Myocyte (in vitro differentiated cells): Measurements from ENCODE around the gene RHEX. TPM values are rescaled to one million over a fixed set of nuclear protein-coding genes. Genes with fewer than 3 reads are reported as not detected.

Experiments
- DNase-seq: peaks from one replicate; pipeline ENCODE4 v3.0.0-alpha.2; 2012; ENCODE audit warnings: low read depth
- total RNA-seq: library from RNA; depleted of rRNA; stranded (reverse); fragments of >200 nt; gene quantifications from 2 replicates; pipeline ENCODE4 v1.2.3, GENCODE V29; 2014

Gene RHEX
- total RNA-seq, 1 donor from 2014 or later, result not detected

DNA sequence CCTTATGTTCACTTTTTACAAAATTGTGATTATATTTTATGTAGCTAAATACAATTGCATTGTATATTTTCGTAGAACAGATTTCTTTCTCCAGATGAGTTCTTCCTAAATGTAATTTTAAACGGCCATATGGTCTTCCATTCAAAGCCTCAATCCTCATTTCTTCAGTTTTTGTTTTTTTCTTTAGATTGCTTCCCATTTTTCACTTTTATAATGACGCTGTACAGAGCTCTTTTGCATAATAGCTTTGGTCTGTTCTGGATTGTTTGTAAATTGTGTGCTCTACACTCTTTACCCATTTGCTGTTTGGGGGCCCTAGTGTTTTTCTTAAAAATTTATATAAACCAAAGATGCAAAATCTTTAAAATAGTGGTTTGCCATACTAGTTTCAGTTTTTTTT, 36.4 kb downstream of the RHEX start:
- no peak for DNase-seq

GRCh38 chr1:206094024-206094423, 41.1 kb downstream of the RHEX start:
- DNase-seq, result no peak

DNA sequence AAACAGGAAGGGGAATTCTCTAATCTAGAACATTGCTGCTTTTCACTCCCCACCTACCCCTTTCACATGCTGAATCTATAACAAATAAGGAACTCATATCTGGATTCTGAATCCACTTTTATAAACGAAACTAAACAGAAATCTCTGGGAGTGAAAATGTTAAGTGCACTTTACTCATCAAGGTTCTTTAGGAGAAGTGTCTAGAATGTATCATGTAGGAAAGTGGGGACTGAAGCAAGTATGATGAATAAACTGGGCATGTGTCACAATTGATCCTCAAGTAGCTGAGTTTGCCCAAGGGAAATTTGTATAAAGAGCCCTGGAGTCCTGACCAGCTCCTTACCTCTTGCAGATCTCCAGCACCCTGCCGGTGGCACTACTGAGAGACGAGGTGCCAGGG, 44.4 kb downstream of the RHEX start:
- DNase-seq, result no peak

- no peak for DNase-seq
Observed at GRCh38 chr1:206098242-206098919, 45.4 kb downstream of the RHEX start.

DNA sequence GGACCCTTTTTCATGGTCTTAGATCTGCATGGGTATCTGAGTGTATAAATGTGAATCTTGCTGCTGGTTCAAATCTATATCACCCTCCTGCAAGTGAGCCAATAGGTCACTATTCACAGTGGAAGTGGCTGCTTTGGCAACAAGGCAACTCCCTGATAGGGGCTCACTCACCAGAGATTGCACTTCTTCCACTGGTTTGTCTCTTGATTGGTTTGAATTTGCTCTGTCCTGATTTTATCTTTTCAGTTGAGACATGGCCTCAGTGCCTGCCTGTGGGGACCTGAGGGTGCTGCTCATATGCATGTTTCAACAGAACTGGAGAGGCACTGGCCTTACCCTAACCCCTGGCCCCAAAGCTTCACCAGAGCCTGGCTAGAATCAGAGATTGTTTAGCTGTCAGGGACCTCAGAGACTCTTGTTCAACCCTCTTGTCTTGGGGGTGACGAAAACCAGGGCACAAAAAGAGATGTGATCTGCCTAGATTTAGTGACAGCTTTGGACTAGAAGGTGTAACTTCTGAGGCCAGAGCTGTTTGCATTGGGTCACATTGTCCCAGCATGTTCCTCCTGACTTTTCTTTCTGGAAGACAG, 47.3 kb downstream of the RHEX start:
- no peak for DNase-seq

- DNase-seq, result no peak
Observed at GRCh38 chr1:206101351-206102045, 48.5 kb downstream of the RHEX start.

- no peak for DNase-seq
Observed at GRCh38 chr1:206102292-206102936, 49.4 kb downstream of the RHEX start.

- no peak for DNase-seq
Observed at GRCh38 chr1:206103979-206104378, 51.0 kb downstream of the RHEX start.

DNA sequence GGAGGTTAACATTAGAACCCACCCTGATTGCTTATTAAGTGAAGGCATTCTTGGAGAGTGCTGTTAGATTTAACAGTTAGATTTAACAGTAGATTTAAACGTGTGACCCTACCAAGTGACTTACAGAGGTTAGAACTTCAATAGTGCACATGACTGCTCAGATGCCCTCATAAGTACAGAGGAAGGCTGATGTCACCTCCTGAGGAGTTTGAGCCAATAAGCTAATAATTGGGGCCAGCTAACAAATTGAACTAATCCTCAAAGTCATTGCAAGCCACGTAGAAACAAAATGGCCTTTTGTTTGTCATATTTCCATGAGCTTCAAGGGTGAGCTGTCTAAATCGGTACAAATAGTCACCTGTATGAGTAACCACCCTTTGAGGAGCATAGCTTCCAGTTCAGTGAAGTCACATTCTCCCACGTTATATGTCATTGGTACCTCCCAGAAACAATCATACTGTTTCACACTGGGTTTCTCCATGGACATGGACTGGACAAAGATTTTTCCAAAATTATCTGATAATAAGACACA, 52.6 kb downstream of the RHEX start:
- DNase-seq, result no peak

DNA sequence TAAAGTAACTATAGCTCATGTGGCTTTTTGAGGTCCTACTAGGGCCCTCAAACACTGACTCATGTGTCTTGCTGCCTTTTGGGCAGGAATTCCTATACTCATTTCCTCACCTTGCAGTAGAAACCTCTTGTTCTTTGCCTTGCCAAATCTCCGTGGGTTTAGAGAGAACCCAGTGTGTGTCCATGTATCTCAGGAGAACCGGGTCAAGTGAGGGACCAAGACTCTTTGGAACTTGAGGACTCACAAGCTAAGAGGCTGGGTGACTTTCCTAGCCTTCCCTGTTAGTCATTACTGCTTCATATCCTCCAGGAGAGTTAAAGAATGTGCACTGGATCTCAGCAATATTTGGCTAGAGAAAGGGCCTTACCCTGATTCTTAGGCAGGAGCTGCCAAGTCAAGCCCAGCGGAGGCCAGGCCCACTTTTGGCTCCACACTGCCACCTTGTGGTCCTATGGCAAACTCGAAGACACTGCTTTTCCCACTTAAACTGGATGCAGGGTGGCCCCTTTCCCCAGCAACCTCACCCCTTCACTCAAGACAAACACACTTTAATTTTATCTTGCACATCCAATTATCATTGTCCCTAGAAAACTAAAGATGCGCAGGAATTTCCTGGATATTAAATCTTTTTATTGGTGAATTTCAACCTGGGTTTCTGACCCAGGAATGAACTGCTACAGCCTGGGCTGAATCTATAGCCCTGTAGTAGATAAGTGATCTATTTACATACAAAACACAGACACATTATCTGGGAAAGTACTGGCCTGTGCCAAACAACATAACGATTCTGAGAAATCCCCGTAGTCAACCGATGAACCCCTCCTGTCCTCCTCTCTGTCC, 53.6 kb downstream of the RHEX start:
- peak; percentile 84 for DNase-seq

- no peak for DNase-seq
Observed at GRCh38 chr1:206107168-206107544, 54.2 kb downstream of the RHEX start.

DNA sequence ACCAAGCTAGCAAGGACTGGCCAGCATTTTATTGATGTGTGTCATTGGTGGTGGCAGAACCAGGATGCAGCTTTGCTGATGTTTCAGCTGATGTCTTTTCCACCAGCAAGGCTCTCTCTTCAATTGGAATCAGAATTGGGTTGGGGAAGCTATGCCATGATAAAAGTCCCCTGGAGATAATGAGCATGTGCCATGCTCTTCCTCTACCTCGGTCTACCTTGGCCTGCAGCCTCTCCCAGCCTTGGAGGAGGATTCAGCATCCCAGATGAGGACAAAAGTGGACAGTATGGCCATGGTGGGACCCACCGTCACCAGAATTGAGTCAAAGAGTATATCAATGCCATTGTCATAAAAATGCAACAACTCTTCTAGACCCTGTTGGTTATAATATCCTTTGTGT, 55.7 kb downstream of the RHEX start:
- no peak for DNase-seq

DNA sequence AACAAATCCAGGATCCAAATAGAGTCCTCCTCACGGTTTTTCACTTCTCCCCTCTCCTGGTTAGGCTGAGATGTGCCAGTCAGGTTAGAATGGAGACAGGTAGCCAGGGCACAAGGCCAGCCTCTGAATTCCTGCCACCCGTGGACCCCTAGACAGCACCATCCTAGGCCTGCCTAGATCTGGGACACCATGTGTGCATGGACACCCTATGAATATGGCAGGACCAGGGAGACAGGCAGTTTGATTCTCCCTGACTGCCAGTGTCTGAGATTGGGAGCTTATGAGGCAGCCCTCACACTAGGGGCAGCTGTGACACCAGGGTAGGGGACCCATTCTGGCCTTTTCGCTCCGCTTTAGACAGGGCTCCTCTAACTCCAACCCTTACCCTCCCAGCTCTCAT, 56.7 kb downstream of the RHEX start:
- no peak for DNase-seq

DNA sequence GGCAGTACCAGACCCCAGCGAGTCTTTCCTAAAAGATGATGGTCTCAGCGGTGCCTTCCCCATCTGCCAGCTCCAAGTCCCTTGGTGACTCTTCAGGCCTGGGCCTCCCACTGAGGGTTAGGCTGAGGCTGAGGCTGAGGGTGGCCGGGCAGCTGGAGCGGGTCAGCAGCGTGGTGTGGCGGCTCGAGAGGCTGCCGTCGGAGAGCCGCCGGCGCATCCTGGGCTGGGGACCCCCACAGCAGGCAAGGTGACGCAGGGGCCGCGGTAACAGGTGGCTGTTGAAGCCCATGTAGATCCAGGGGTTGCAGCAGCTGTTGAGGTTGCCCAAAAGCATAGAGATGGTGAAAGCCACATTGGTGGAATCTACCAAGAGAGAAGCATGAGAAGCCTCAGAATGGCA, 57.2 kb downstream of the RHEX start:
- DNase-seq, result no peak

DNA sequence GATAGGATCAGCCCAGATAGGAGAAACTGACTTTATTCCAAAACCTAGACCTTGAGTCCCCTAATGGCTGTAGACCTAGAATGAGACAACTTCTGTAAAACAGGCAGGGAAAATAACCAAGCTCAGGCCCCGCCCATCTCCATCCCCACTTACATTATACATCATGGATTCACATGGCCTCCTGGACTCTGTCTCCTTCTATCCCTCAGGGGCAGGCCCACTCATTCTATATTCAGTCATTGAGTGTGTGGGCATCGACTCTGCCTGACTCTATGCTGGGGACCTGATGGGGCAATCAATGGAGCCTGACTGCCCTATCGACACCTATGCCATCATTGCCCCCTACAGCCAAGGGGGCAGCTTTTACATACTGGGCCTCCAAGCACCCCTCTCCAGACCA, 57.8 kb downstream of the RHEX start:
- DNase-seq, result no peak

DNA sequence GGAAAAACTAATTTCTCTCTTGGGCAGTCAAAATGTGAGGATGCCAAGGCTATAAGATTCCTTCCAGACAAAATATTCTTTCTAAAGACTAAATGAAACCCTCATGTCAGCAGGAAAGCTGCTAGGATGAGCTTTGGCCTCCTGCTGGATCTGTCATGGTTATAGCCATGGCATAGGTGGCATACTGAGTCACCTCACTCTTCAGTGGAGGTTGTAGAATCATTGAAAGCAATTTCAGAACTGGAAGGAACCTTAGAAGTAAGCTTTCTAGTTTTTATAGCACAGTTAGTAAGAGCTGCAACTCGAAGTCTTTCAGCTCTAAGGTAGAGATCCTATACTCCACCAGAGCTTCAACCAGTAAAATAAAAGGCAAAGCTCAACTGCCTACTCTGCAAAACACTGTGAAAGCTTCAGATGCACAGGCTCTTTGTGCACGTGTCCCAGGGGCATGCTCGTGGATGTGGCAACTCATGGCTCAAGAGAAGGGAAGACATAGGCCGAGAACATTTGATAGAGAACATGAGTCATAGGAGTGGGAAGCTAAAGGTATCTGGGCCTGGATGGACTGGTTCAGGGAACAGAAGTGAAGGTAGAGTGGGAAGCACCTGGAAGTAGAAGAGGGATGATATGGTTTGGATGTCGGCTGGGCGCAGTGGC, 58.4 kb downstream of the RHEX start:
- no peak for DNase-seq

- no peak for DNase-seq
Observed at GRCh38 chr1:206112600-206113301, 59.8 kb downstream of the RHEX start.

DNA sequence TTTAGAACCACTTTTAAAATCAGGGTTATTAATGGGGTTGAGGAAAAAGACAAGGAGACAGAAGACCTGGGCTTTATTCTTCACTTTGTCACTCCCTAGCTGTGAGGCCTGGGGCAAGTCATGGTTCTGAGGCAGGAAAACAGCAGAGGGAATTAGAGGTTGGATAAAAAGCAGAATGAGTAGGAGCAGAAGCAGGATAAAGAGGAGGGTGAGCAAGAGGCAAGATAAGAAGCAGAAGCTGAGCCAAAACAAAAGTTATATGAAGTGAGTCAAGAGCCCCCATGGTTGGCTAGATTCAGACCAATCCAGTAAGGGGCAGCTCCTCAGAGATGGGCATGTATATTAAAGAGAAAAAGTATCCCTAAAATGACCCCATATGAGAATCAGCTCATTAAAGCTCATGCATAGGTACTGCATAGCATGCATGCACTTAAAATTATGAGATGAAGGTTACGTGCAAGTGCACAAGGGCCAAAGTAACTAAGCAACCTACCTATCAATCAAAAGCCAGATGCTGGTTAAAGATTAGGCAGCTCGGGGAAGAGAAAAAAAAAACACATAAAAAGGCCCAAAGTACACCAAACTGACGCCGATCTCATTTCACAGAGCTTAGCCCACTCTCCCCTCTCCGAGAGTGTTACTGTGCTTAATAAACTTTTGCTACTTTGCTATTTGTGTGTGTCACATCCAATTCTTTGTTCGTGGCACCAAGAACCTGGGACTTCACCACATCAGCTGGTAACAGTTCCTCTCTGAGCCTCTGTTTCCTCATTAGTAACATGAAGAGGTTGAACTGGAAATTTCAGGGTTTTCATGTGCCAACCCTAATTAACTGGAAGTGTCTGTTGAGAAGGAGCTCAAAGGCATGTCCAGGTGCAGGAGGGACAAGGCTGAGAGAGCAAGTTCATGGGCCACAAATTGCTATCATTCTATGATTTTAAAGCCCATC, 62.0 kb downstream of the RHEX start:
- no peak for DNase-seq

- no peak for DNase-seq
Observed at GRCh38 chr1:206115791-206116190, 62.8 kb downstream of the RHEX start.
